ENCODE measurements around the gene LRMDA. TPM values are rescaled to one million over a fixed set of nuclear protein-coding genes. Genes with fewer than 3 reads are reported as not detected.

The LRMDA gene
- total RNA-seq, 3 donors from 2014 or later = 8.3 to 17.1 (median 11.1) TPM

GRCh38 chr10:75392744-75393143 lies 38.7 kb upstream of the LRMDA start:
- no peaks in the 10 kb centered on the region for H3K36me3 ChIP-seq
- no peaks in the 10 kb centered on the region for H3K4me1 ChIP-seq
- intact Hi-C loops (cut with DNase I; ENCODE audit: low total_unique reads) = no loop called here

GRCh38 chr10:75394221-75394620 lies 37.2 kb upstream of the LRMDA start:
- no peak for TF ChIP-seq CTCF (IDR thresholded peaks at IDR 0.05)
- TF ChIP-seq POLR2AphosphoS5 (IDR thresholded peaks at IDR 0.05) = no peak
- no peak for TF ChIP-seq POLR2A (IDR thresholded peaks at IDR 0.05)
- intact Hi-C loops (cut with DNase I; ENCODE audit: low total_unique reads) = no loop called here
- Histone ChIP-seq H3K36me3 (no peaks in the 10 kb centered on the region), H3K9me3 (no peaks in the 10 kb centered on the region), H3K27ac (no peak overlapping the region), H3K4me3 (no peak overlapping the region), H3K4me1 (no peaks in the 10 kb centered on the region), H3K27me3 (peaks cover 0 to 8% of the 10 kb centered on the region in 2 donors)
- no peak for DNase-seq (ENCODE audit: low spot score in 2 of 2)

More at GRCh38 chr10:75392744-75393143, 38.7 kb upstream of the LRMDA start:
- H3K27me3 ChIP-seq = peaks cover 0 to 8% of the 10 kb centered on the region in 2 donors
- H3K9me3 ChIP-seq = no peaks in the 10 kb centered on the region
- no peak overlapping the region for H3K27ac ChIP-seq
- no peak overlapping the region for H3K4me3 ChIP-seq
- TF ChIP-seq POLR2A (IDR thresholded peaks at IDR 0.05) (no peak), POLR2AphosphoS5 (IDR thresholded peaks at IDR 0.05) (no peak), CTCF (IDR thresholded peaks at IDR 0.05) (no peak)
- no peak for DNase-seq (ENCODE audit: low spot score in 2 of 2)

- H3K4me3 ChIP-seq = peak overlapping the region; percentile 66 to 82 (median 80)
- H3K4me1 ChIP-seq = peaks cover 0 to 2% of the 10 kb centered on the region in 2 donors
- peak overlapping the region; percentile 91 to 94 for H3K27ac ChIP-seq
- no peaks in the 10 kb centered on the region for H3K9me3 ChIP-seq
- DNase-seq (ENCODE audit: low spot score in 2 of 2) = peak in 1 of 2 donors; percentile 33
- intact Hi-C loops (cut with DNase I; ENCODE audit: low total_unique reads) = loop anchor here (5.0 kb wide), 1 partner anchor 637 kb away; no protein-coding TSS in a partner anchor
- no peaks in the 10 kb centered on the region for H3K36me3 ChIP-seq
- TF ChIP-seq CTCF (IDR thresholded peaks at IDR 0.05) (peak; percentile 47 to 94 (median 76)), POLR2A (IDR thresholded peaks at IDR 0.05) (no peak)
- peaks cover 0 to 8% of the 10 kb centered on the region in 2 donors for H3K27me3 ChIP-seq
Measured at GRCh38 chr10:75395066-75395931, 36.1 kb upstream of the LRMDA start.

GRCh38 chr10:75395932-75396630 lies 35.3 kb upstream of the LRMDA start:
- H3K27me3 ChIP-seq = peaks cover 0 to 8% of the 10 kb centered on the region in 2 donors
- TF ChIP-seq POLR2A (IDR thresholded peaks at IDR 0.05) = no peak
- TF ChIP-seq POLR2AphosphoS5 (IDR thresholded peaks at IDR 0.05) = no peak
- no peak for TF ChIP-seq CTCF (IDR thresholded peaks at IDR 0.05)
- no peak for DNase-seq (ENCODE audit: low spot score in 2 of 2)
- no peaks in the 10 kb centered on the region for H3K9me3 ChIP-seq
- intact Hi-C loops (cut with DNase I; ENCODE audit: low total_unique reads) = loop anchor here (5.0 kb wide), 1 partner anchor 636 kb away; no protein-coding TSS in a partner anchor
- peak overlapping the region; percentile 66 to 82 (median 80) for H3K4me3 ChIP-seq
- peaks cover 0 to 2% of the 10 kb centered on the region in 2 donors for H3K4me1 ChIP-seq
- H3K27ac ChIP-seq = peak overlapping the region; percentile 91 to 94
- H3K36me3 ChIP-seq = no peaks in the 10 kb centered on the region
